HL-60 (cell line): Measurements from ENCODE around the gene SPINK4.

Source experiments
- DNase-seq, 2 experiments: peaks; one replicate each; pipeline ENCODE4 v3.0.0-alpha.2; 2010 to 2020; ENCODE audit warnings: low read depth in 1 of 2, low spot score in 1 of 2
- H3K27ac ChIP-seq: fragments of 250-450 bp; sonication (Bioruptor Pico); replicated peaks from 2 replicates; pipeline ENCODE4 v1.5.1; 2020; ENCODE audit warnings: mild to moderate bottlenecking, moderate library complexity
- H3K27me3 ChIP-seq: fragments of 250-450 bp; sonication (Bioruptor Pico); 2 replicates; pipeline ENCODE4 v1.5.1; 2021; ENCODE audit warnings: mild to moderate bottlenecking, moderate library complexity; ENCODE audit not compliant: insufficient read depth, poor library complexity, severe bottlenecking
- H3K4me3 ChIP-seq: replicated peaks from 2 replicates; pipeline ENCODE4 v1.5.1; 2011; ENCODE audit warnings: mild to moderate bottlenecking, control low read depth, low read length; ENCODE audit not compliant: insufficient read depth
- CTCF ChIP-seq: IDR thresholded peaks from one replicate; pipeline ENCODE4 v1.5.1; 2011; ENCODE audit warnings: low read length, control low read depth, inconsistent platforms; ENCODE audit not compliant: insufficient read depth
- GABPA ChIP-seq: IDR thresholded peaks from 2 replicates; pipeline ENCODE4 v1.6.1; 2012; ENCODE audit warnings: low read depth
- POLR2AphosphoS5 ChIP-seq: IDR thresholded peaks from 2 replicates; pipeline ENCODE4 v1.6.1; 2012; ENCODE audit warnings: low read depth
- SPI1 ChIP-seq: IDR thresholded peaks from 2 replicates; pipeline ENCODE4 v1.6.1; 2012; ENCODE audit warnings: low read depth, mild to moderate bottlenecking, borderline replicate concordance
- TF ChIP-seq, protein P1 (sequence below): IDR thresholded peaks from 2 replicates; pipeline ENCODE4 v1.6.1; 2012; ENCODE audit warnings: low read depth; ENCODE audit not compliant: insufficient replicate concordance

The SPINK4 gene

DNA sequence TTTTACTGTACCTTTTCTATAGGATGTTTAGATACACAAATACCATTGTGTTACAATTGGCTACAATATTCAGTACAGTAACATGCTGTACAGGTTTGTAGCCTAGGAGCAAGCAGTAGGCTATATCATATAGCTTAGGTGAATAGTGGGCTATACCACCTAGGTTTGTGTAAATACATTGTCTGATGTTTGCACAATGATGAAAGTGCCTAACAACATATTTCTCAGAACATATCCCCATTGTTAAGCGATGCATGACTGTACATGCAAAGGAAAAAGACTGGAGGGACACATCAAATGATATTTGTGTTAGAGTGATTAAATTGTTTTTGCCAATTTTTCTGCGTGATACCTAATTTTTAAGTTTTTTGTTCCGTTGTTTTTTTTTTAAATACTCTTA, 30.2 kb downstream of the SPINK4 start:
- no peaks in the 10 kb centered on the region for H3K27me3 ChIP-seq
- H3K27ac ChIP-seq, result no peak overlapping the region
- TF ChIP-seq CTCF (no peak), GABPA (no peak)
- no peak for DNase-seq
- H3K4me3 ChIP-seq, result no peak overlapping the region

- no peak for TF ChIP-seq SPI1
- no peak for TF ChIP-seq POLR2AphosphoS5
- DNase-seq, result no peak
- no peak overlapping the region for H3K4me3 ChIP-seq
- no peaks in the 10 kb centered on the region for H3K27me3 ChIP-seq
- H3K27ac ChIP-seq, result no peak overlapping the region
These were observed 32.1 kb downstream of the SPINK4 start for GRCh38 chr9:33272061-33272460.

GRCh38 chr9:33273266-33273971, 33.5 kb downstream of the SPINK4 start:
- Histone ChIP-seq H3K27me3 (no peaks in the 10 kb centered on the region), H3K27ac (no peak overlapping the region), H3K4me3 (no peak overlapping the region)
- DNase-seq, result no peak
- TF ChIP-seq CTCF (no peak), SPI1 (no peak), POLR2AphosphoS5 (no peak), GABPA (no peak)
- TF ChIP-seq, protein P1, sequence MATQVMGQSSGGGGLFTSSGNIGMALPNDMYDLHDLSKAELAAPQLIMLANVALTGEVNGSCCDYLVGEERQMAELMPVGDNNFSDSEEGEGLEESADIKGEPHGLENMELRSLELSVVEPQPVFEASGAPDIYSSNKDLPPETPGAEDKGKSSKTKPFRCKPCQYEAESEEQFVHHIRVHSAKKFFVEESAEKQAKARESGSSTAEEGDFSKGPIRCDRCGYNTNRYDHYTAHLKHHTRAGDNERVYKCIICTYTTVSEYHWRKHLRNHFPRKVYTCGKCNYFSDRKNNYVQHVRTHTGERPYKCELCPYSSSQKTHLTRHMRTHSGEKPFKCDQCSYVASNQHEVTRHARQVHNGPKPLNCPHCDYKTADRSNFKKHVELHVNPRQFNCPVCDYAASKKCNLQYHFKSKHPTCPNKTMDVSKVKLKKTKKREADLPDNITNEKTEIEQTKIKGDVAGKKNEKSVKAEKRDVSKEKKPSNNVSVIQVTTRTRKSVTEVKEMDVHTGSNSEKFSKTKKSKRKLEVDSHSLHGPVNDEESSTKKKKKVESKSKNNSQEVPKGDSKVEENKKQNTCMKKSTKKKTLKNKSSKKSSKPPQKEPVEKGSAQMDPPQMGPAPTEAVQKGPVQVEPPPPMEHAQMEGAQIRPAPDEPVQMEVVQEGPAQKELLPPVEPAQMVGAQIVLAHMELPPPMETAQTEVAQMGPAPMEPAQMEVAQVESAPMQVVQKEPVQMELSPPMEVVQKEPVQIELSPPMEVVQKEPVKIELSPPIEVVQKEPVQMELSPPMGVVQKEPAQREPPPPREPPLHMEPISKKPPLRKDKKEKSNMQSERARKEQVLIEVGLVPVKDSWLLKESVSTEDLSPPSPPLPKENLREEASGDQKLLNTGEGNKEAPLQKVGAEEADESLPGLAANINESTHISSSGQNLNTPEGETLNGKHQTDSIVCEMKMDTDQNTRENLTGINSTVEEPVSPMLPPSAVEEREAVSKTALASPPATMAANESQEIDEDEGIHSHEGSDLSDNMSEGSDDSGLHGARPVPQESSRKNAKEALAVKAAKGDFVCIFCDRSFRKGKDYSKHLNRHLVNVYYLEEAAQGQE, result no peak

- no peak overlapping the region for H3K4me3 ChIP-seq
- no peak overlapping the region for H3K27ac ChIP-seq
- no peak for TF ChIP-seq POLR2AphosphoS5
- TF ChIP-seq CTCF, result no peak
- TF ChIP-seq GABPA, result no peak
- TF ChIP-seq, protein P1, result no peak
- TF ChIP-seq SPI1, result no peak
- no peaks in the 10 kb centered on the region for H3K27me3 ChIP-seq
- no peak for DNase-seq
These were observed 34.0 kb downstream of the SPINK4 start for GRCh38 chr9:33273972-33274328.
